GM21515 (cell line): Measurements from ENCODE around the gene TEX47.

Experiments
- ATAC-seq: cut with Tn5 transposase; IDR thresholded peaks from one replicate; pipeline ENCODE4 v1.9.1; 2021; ENCODE audit not compliant: unreplicated experiment

TEX47 gene

GRCh38 chr7:88756802-88757201, 38.7 kb downstream of the TEX47 start:
- no peak for ATAC-seq

DNA sequence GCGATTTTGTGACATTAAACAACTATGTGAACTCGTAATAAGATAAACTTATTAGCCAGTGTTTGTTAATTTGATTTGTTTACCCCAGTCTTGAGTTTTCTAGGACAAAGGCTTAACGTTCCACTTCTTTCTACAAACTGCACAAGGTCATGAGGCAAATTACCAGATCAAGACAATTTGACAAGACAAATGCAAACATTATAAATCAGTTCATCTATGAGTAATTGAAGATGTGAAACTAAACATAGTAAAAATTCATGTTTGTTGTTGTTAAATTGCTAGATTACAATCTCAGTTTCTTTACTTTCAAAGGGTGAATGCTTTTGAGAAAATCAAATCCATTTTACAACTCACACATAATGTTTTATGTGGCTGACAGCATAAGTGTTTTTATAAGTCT, 49.4 kb downstream of the TEX47 start:
- no peak for ATAC-seq
